GM04504 (cell line): ENCODE data around the gene CARD6.
"Not testable (repeated sequence)": the region's sequence is repeated elsewhere in the genome, so short reads cannot be mapped to it uniquely, and the experiment has no call there.

ENCODE experiments used
- DNase-seq: peaks from one replicate; pipeline ENCODE4 v3.0.0-alpha.2; 2012; ENCODE audit warnings: low read depth

Gene CARD6

GRCh38 chr5:40841068-40841805 is at the start of gene CARD6:
Gene CARD6 (plus strand): TSS chr5:40841367. CDS start chr5:40841383, 16 bp downstream.
- DNase-seq: no peak

- DNase-seq: no peak
These were observed 49.4 kb upstream of the CARD6 start for GRCh38 chr5:40791715-40792139.

- DNase-seq: not testable (repeated sequence)
These were observed 48.5 kb upstream of the CARD6 start for GRCh38 chr5:40792691-40793090.

- DNase-seq: not testable (repeated sequence)
These were observed 46.8 kb upstream of the CARD6 start for GRCh38 chr5:40794340-40794739.

GRCh38 chr5:40794877-40795276 is 46.3 kb upstream of the CARD6 start:
- DNase-seq: not testable (repeated sequence)

GRCh38 chr5:40796487-40796889 is 44.7 kb upstream of the CARD6 start:
- peak; percentile 24 for DNase-seq

GRCh38 chr5:40797273-40798011 is 43.7 kb upstream of the CARD6 start:
- peak; percentile 17 for DNase-seq

- DNase-seq: peak; percentile 63
These were observed 43.0 kb upstream of the CARD6 start, which contains the start of gene PRKAA1 for GRCh38 chr5:40798012-40798800. Gene PRKAA1 (minus strand): TSS chr5:40798374. CDS start chr5:40798189, 185 bp downstream.

- peak; percentile 24 for DNase-seq
These were observed 42.4 kb upstream of the CARD6 start for GRCh38 chr5:40798801-40799210.

- no peak for DNase-seq
These were observed 41.9 kb upstream of the CARD6 start for GRCh38 chr5:40799258-40799657.

- DNase-seq: no peak
These were observed 39.2 kb upstream of the CARD6 start for GRCh38 chr5:40801771-40802562.

GRCh38 chr5:40812125-40812524 is 29.0 kb upstream of the CARD6 start:
- no peak for DNase-seq

- no peak for DNase-seq
These were observed 27.4 kb upstream of the CARD6 start for GRCh38 chr5:40813698-40814281.

GRCh38 chr5:40823459-40823858 is 17.7 kb upstream of the CARD6 start:
- no peak for DNase-seq

- DNase-seq: not testable (repeated sequence)
These were observed 15.6 kb upstream of the CARD6 start for GRCh38 chr5:40825461-40826043.

GRCh38 chr5:40826489-40827187 is 14.5 kb upstream of the CARD6 start:
- DNase-seq: no peak

GRCh38 chr5:40827188-40827977 is 13.8 kb upstream of the CARD6 start:
- DNase-seq: no peak

- no peak for DNase-seq
These were observed 13.0 kb upstream of the CARD6 start for GRCh38 chr5:40828021-40828631.
